Karpas-422 (cell line): ENCODE results near the gene ADARB2. TPM values are rescaled to one million over a fixed set of nuclear protein-coding genes. Genes with fewer than 3 reads are reported as not detected.

ENCODE experiments used
- DNase-seq: peaks from one replicate; pipeline ENCODE4 v3.0.0-alpha.2; 2015
- H2AFZ ChIP-seq: fragments of 200-600 bp; sonication (generic); 2 replicates; pipeline ENCODE4 v1.6.1; 2014; ENCODE audit warnings: antibody characterized with exemption, low read length, mixed read lengths
- H3K27ac ChIP-seq: fragments of 200-600 bp; sonication (generic); 2 replicates; pipeline ENCODE4 v1.5.1; 2014; ENCODE audit warnings: mild to moderate bottlenecking, low read length, moderate library complexity
- H3K27me3 ChIP-seq: fragments of 200-600 bp; sonication (generic); 2 replicates; pipeline ENCODE4 v1.6.1; 2014; ENCODE audit warnings: low read length, mixed read lengths
- H3K36me3 ChIP-seq: fragments of 200-600 bp; sonication (generic); 2 replicates; pipeline ENCODE4 v1.6.1; 2014; ENCODE audit warnings: low read length, mixed read lengths; ENCODE audit not compliant: insufficient read depth
- H3K4me1 ChIP-seq: fragments of 200-600 bp; sonication (generic); 2 replicates; pipeline ENCODE4 v1.6.1; 2014; ENCODE audit warnings: mild to moderate bottlenecking, low read length, mixed read lengths
- H3K4me2 ChIP-seq: fragments of 200-600 bp; sonication (generic); 2 replicates; pipeline ENCODE4 v1.6.1; 2014; ENCODE audit warnings: low read length, low read depth, mild to moderate bottlenecking; ENCODE audit not compliant: poor library complexity, severe bottlenecking
- H3K4me3 ChIP-seq: fragments of 200-600 bp; sonication (generic); 2 replicates; pipeline ENCODE4 v1.5.1; 2014; ENCODE audit warnings: mild to moderate bottlenecking, antibody characterized with exemption, low read length, mixed read lengths
- H3K79me2 ChIP-seq: fragments of 200-600 bp; sonication (generic); 2 replicates; pipeline ENCODE4 v1.6.1; 2014; ENCODE audit warnings: mild to moderate bottlenecking, low read length, mixed read lengths
- H3K9ac ChIP-seq: fragments of 200-600 bp; sonication (generic); 2 replicates; pipeline ENCODE4 v1.6.0; 2014; ENCODE audit warnings: low read length
- H3K9me2 ChIP-seq: fragments of 200-600 bp; sonication (generic), shearing (Covaris generic); replicated peaks from 2 replicates; pipeline ENCODE4 v1.6.0; 2014; ENCODE audit warnings: mild to moderate bottlenecking, low read length, moderate library complexity; ENCODE audit not compliant: insufficient read depth
- H3K9me3 ChIP-seq: fragments of 300-700, 200-600 bp; sonication (generic); 2 replicates; pipeline ENCODE4 v1.6.1; 2014; ENCODE audit warnings: low read length, mixed read lengths
- H4K20me1 ChIP-seq: fragments of 200-600 bp; sonication (generic); 2 replicates; pipeline ENCODE4 v1.6.1; 2014; ENCODE audit warnings: mild to moderate bottlenecking, antibody characterized with exemption, low read length, low read depth; ENCODE audit not compliant: insufficient read depth
- total RNA-seq: library from RNA; depleted of rRNA; stranded (reverse); fragments of >200 nt; shearing (Covaris generic); gene quantifications from 2 replicates; pipeline ENCODE4 v1.2.3, GENCODE V29; 2014; ENCODE audit warnings: low replicate concordance

Gene ADARB2
- total RNA-seq, 1 experiment from 2014 or later: not detected

- peaks cover 10% of the 10 kb centered on the region for H3K4me1 ChIP-seq
- no peaks in the 10 kb centered on the region for H3K27me3 ChIP-seq
- H2AFZ ChIP-seq: no peak overlapping the region
- no peaks in the 10 kb centered on the region for H4K20me1 ChIP-seq
- no peaks in the 10 kb centered on the region for H3K9me3 ChIP-seq
- no peak overlapping the region for H3K4me2 ChIP-seq
- H3K36me3 ChIP-seq: no peaks in the 10 kb centered on the region
- no peak overlapping the region for H3K4me3 ChIP-seq
- H3K9ac ChIP-seq: no peak overlapping the region
- DNase-seq: no peak
- H3K27ac ChIP-seq: no peak overlapping the region
- no peaks in the 10 kb centered on the region for H3K9me2 ChIP-seq
- no peaks in the 10 kb centered on the region for H3K79me2 ChIP-seq
These were observed 3.6 kb downstream of the ADARB2 start for GRCh38 chr10:1733720-1734119.

GRCh38 chr10:1732564-1732996, 4.7 kb downstream of the ADARB2 start:
- no peaks in the 10 kb centered on the region for H3K9me3 ChIP-seq
- no peaks in the 10 kb centered on the region for H3K36me3 ChIP-seq
- H3K4me1 ChIP-seq: peaks cover under 1% of the 10 kb centered on the region; the same call in 1 of the 2 replicates
- no peak overlapping the region for H2AFZ ChIP-seq
- H3K9ac ChIP-seq: no peak overlapping the region
- H3K27ac ChIP-seq: no peak overlapping the region
- H3K4me3 ChIP-seq: no peak overlapping the region
- DNase-seq: no peak
- H3K9me2 ChIP-seq: no peaks in the 10 kb centered on the region
- no peak overlapping the region for H3K4me2 ChIP-seq
- H4K20me1 ChIP-seq: no peaks in the 10 kb centered on the region
- no peaks in the 10 kb centered on the region for H3K79me2 ChIP-seq
- H3K27me3 ChIP-seq: no peaks in the 10 kb centered on the region

- H3K27ac ChIP-seq: no peak overlapping the region
- H3K4me2 ChIP-seq: no peak overlapping the region
- no peaks in the 10 kb centered on the region for H3K27me3 ChIP-seq
These were observed 5.7 kb downstream of the ADARB2 start for GRCh38 chr10:1731592-1731991.

GRCh38 chr10:1729751-1730150, 7.6 kb downstream of the ADARB2 start:
- Histone ChIP-seq H3K4me3 (no peak overlapping the region), H3K36me3 (no peaks in the 10 kb centered on the region), H3K9me2 (no peaks in the 10 kb centered on the region), H2AFZ (no peak overlapping the region), H3K27ac (no peak overlapping the region), H3K4me2 (no peak overlapping the region), H3K9ac (no peak overlapping the region), H3K9me3 (no peaks in the 10 kb centered on the region), H4K20me1 (no peaks in the 10 kb centered on the region), H3K27me3 (no peaks in the 10 kb centered on the region), H3K4me1 (no peaks in the 10 kb centered on the region), H3K79me2 (no peaks in the 10 kb centered on the region)
- DNase-seq: no peak

More at GRCh38 chr10:1731592-1731991, 5.7 kb downstream of the ADARB2 start:
- Histone ChIP-seq H3K9me3 (no peaks in the 10 kb centered on the region), H3K4me1 (no peaks in the 10 kb centered on the region), H2AFZ (no peak overlapping the region), H3K9me2 (no peaks in the 10 kb centered on the region), H3K79me2 (no peaks in the 10 kb centered on the region), H3K4me3 (no peak overlapping the region), H3K36me3 (no peaks in the 10 kb centered on the region), H3K9ac (no peak overlapping the region), H4K20me1 (no peaks in the 10 kb centered on the region)
- DNase-seq: no peak

- no peaks in the 10 kb centered on the region for H3K79me2 ChIP-seq
- H3K27ac ChIP-seq: no peak overlapping the region
- H3K36me3 ChIP-seq: no peaks in the 10 kb centered on the region
- no peak overlapping the region for H3K4me3 ChIP-seq
- no peaks in the 10 kb centered on the region for H3K9me2 ChIP-seq
- no peak overlapping the region for H3K9ac ChIP-seq
- H4K20me1 ChIP-seq: no peaks in the 10 kb centered on the region
- no peaks in the 10 kb centered on the region for H3K4me1 ChIP-seq
- no peak overlapping the region for H2AFZ ChIP-seq
- DNase-seq: no peak
- no peaks in the 10 kb centered on the region for H3K27me3 ChIP-seq
- no peak overlapping the region for H3K4me2 ChIP-seq
- H3K9me3 ChIP-seq: no peaks in the 10 kb centered on the region
These were observed 10.5 kb downstream of the ADARB2 start for GRCh38 chr10:1726861-1727260.

GRCh38 chr10:1724921-1725488, 12.3 kb downstream of the ADARB2 start:
- no peak overlapping the region for H3K4me3 ChIP-seq
- H3K9me2 ChIP-seq: no peaks in the 10 kb centered on the region
- H3K27ac ChIP-seq: no peak overlapping the region
- no peak overlapping the region for H3K9ac ChIP-seq
- no peaks in the 10 kb centered on the region for H3K79me2 ChIP-seq
- no peaks in the 10 kb centered on the region for H3K4me1 ChIP-seq
- no peaks in the 10 kb centered on the region for H3K36me3 ChIP-seq
- no peak for DNase-seq
- H3K9me3 ChIP-seq: no peaks in the 10 kb centered on the region
- no peak overlapping the region for H2AFZ ChIP-seq
- H4K20me1 ChIP-seq: no peaks in the 10 kb centered on the region
- H3K27me3 ChIP-seq: no peaks in the 10 kb centered on the region
- H3K4me2 ChIP-seq: no peak overlapping the region

- Histone ChIP-seq H3K9me3 (no peaks in the 10 kb centered on the region), H3K4me1 (peaks cover 4% of the 10 kb centered on the region; the same call in 1 of the 2 replicates)
These were observed 20.5 kb downstream of the ADARB2 start for GRCh38 chr10:1716839-1717238.

GRCh38 chr10:1715821-1716220, 21.5 kb downstream of the ADARB2 start:
- Histone ChIP-seq H2AFZ (no peak overlapping the region), H3K79me2 (no peaks in the 10 kb centered on the region), H3K9me3 (no peaks in the 10 kb centered on the region), H3K4me2 (no peak overlapping the region), H3K27ac (no peak overlapping the region), H3K9ac (no peak overlapping the region), H3K4me3 (no peak overlapping the region), H3K9me2 (no peaks in the 10 kb centered on the region), H3K27me3 (no peaks in the 10 kb centered on the region), H3K4me1 (peaks cover 4% of the 10 kb centered on the region; the same call in 1 of the 2 replicates), H4K20me1 (no peaks in the 10 kb centered on the region), H3K36me3 (no peaks in the 10 kb centered on the region)
- DNase-seq: peak; percentile 80

More at GRCh38 chr10:1716839-1717238, 20.5 kb downstream of the ADARB2 start:
- no peak overlapping the region for H3K9ac ChIP-seq
- H3K4me2 ChIP-seq: no peak overlapping the region
- DNase-seq: no peak
- H3K27ac ChIP-seq: no peak overlapping the region
- H3K79me2 ChIP-seq: no peaks in the 10 kb centered on the region
- no peaks in the 10 kb centered on the region for H3K36me3 ChIP-seq
- H3K4me3 ChIP-seq: no peak overlapping the region
- H3K27me3 ChIP-seq: no peaks in the 10 kb centered on the region
- no peak overlapping the region for H2AFZ ChIP-seq
- no peaks in the 10 kb centered on the region for H4K20me1 ChIP-seq
- no peaks in the 10 kb centered on the region for H3K9me2 ChIP-seq
